SK-MEL-5 (cell line): ENCODE measurements around the gene TCHHL1. TPM values are rescaled to one million over a fixed set of nuclear protein-coding genes. Genes with fewer than 3 reads are reported as not detected.
"Not testable (repeated sequence)": the region's sequence is repeated elsewhere in the genome, so short reads cannot be mapped to it uniquely, and the experiment has no call there.

Source experiments
- DNase-seq: peaks from one replicate; pipeline ENCODE4 v3.0.0-alpha.2; 2016; ENCODE audit warnings: low read depth, low spot score
- in situ Hi-C: cut with HindIII; loops from 2 replicates; pipeline ENCODE4 v1.10.0; 2016; ENCODE audit warnings: low sequenced_read_pairs, high pct_unique_total_duplicates, low pct_unique_long_range_greater_than_20kb
- total RNA-seq: library from RNA; depleted of rRNA; stranded (reverse); fragments of >200 nt; shearing (Covaris generic); gene quantifications from 2 replicates; pipeline ENCODE4 v1.2.3, GENCODE V29; 2014

Gene TCHHL1
- total RNA-seq, 1 experiment from 2014 or later, result not detected

GRCh38 chr1:152107031-152107983, 18.4 kb upstream of the TCHHL1 start:
- in situ Hi-C loops, result no loop called here
- DNase-seq, result peak; percentile 71

DNA sequence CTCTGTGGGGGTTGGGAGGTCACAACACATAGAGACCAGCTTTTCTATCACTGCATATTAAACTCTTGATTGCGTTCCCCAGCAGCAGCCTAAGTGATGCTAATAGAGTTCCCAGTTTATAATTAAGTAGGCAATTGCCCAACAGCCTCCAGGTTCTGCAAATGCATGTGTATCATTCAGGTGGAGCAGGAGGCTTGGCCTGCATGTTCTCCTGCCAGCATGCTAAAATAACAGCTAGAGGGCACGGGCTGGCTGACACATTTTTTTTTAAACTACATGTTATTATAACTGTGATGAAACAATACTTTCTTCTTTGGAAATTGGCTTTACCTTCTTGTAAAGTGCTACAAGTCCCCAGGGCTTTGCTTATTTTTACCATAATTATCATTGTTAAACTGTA, 16.0 kb upstream of the TCHHL1 start:
- in situ Hi-C loops, result no loop called here
- no peak for DNase-seq

DNA sequence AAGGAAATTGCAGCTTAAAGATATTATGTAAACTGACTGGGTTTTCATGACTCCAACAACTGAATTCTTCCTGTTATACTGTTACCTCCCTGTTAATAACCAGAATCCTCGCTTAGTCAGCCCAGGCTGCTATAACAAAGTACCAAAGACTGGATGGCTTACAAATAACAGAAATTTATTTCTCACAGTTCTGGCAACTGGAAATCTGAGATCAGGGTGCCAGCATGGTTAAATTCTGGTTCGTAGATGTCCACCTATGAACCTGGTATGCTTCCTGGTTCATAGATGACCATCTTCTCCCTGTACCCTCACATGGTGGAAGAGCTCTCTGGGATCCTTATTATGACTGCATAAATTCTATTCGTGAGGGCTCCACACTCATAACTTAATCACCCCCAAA, 8.1 kb upstream of the TCHHL1 start:
- no peak for DNase-seq
- in situ Hi-C loops, result no loop called here

DNA sequence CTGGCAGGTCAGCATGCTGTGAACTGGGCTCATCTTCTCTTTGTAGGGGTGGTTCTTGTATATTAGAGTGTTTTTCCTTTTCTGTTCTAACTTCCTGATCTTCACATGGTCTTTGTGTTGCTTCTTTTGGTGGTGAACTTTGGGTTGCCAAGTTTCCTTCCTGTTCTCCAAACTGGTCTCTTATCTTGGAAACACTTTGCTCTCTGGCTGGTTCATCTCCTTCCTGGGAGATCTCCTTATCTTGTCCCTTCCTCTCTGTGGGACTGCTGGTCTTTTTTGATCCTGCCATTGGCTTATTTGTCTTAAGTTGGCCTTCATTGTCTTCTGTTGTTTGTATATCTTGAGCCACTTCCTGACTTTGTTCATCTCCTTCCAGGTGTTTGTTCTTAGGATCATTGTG, 2.1 kb downstream of the TCHHL1 start:
- no peak for DNase-seq
- in situ Hi-C loops, result no loop called here

DNA sequence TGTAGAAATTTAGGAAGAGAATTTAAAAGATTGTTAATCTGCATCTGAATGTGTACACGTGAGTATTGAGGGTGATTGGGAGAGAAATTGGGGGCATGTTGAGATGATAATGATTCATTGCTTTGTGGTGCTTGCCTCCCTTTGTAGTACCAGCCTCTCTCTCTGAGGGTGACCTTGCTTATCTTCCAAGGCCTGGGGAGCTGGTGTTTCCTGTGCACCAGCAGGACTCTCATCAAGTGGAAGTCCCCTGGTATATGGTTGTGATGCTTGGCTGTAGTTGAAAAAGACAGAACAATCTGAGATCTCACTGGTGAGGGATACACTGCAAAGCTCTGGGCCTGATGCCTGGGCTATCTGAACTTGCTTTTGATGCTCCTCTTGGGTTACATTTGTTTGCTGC, 4.0 kb downstream of the TCHHL1 start:
- DNase-seq, result no peak
- in situ Hi-C loops, result no loop called here

DNA sequence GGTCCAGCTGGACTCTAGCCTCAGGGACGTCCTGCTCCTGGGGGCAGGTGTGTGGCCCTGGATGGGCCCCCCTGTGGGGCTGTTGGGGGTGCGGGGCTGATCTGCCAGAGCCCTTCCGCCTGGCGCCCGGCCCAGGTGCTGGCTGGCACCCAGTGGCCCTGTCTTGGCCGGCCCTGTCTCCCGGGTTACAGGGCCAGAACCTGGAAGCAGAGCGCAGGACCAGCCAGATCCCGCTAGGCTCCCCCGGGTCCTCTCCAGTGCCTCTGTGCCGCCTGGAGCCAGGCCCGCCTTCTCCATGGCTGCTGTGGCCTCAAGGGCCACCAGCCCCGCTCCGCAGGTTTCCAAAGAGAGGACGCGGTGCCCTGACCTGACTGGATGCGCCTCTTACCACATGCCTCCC, 7.8 kb downstream of the TCHHL1 start:
- in situ Hi-C loops, DNase-seq: not testable (repeated sequence)

DNA sequence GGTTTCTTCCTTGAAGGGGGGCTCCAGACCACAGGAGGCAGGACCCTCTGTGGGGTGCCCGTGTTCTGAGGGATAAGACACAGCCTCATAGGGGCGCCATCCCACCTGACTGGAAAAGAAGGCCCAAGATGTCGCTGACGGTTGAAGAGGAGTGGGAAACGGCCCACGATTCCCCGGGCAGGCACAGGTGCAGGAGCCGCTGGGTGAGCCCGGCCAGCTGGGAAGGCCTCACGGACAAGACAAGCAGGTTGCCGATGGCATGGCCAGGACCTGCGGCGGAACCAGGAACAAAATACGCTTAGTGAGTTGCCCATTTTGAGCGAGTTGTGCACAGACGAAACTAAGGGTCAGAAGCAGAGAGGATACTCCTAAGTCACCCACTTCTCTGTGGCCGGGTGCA, 8.4 kb downstream of the TCHHL1 start:
- in situ Hi-C loops, result not testable (repeated sequence)

GRCh38 chr1:152078831-152079441, 9.9 kb downstream of the TCHHL1 start:
- no peak for DNase-seq
- in situ Hi-C loops, result no loop called here

More for the DNA sequence above, 8.4 kb downstream of the TCHHL1 start:
- not testable (repeated sequence) for DNase-seq

GRCh38 chr1:152072311-152072710, 16.6 kb downstream of the TCHHL1 start:
- in situ Hi-C loops, result no loop called here
- no peak for DNase-seq

- in situ Hi-C loops, result no loop called here
Observed at GRCh38 chr1:152071123-152071522, 17.7 kb downstream of the TCHHL1 start.

DNA sequence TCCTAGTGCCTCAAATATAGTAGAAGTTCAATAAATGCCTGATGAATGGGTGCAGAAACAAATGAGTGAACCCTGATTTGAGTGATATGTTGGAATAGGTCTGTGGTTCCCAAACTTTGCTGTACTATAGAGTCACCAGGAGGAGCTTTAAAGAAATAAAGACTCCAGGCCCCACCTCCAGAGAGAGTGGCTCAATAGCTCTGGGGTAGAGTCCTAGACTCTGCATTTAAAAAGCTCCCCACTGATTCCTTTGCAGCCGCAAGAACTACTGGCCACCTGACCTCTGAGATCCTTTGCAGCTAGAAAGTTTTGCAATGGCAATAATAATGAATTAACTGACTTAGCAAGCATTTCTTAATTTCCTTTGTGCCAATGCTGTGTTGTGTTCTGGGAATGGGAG, 20.9 kb downstream of the TCHHL1 start:
- in situ Hi-C loops, result no loop called here
- DNase-seq, result no peak

More at GRCh38 chr1:152071123-152071522, 17.7 kb downstream of the TCHHL1 start:
- no peak for DNase-seq

GRCh38 chr1:152067150-152067549, 21.7 kb downstream of the TCHHL1 start:
- DNase-seq, result no peak
- in situ Hi-C loops, result no loop called here

DNA sequence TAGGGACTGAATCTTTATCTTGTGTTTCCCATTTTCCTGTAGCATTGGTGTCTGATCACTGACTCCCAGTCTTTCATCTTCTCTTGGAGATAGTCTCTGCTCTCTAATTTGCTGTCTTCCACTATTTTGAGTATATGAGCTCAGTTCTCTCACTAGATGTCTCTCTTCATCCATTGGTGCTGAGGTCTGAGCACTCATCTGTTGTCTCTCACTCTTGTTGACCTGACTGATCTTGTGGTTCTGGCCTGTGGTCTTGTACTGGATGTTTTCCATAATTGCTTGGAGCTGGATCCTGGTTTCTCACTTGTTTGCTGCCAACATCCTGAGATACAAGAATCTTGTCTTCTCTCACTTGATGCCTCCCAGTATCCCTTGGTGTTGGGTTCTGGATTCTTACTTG, 26.9 kb downstream of the TCHHL1 start:
- no peak for DNase-seq
- in situ Hi-C loops, result no loop called here

GRCh38 chr1:152053375-152053774, 35.5 kb downstream of the TCHHL1 start:
- in situ Hi-C loops, result no loop called here
- DNase-seq, result no peak

DNA sequence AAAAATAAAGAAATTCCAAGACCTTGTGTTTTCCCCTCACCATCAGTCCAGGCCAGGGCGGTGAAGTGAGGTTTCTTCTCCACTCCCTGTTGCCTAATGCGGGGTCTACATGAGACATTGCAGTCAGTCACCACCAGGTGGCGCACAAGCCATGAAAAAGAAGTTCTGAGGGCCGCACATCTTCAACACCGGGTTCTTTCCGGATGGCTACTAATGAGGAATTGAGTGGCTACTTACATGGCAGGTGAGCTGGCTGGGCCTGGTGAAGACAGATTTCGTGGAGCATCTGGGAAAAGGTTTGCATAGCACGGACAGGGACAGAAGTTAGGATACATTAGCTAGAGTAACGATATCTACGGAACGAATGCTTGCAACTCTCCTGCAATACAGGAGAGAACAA, 36.3 kb downstream of the TCHHL1 start:
- in situ Hi-C loops, result no loop called here
- peak; percentile 91 for DNase-seq

- DNase-seq, result no peak
- in situ Hi-C loops, result no loop called here
Observed at GRCh38 chr1:152050886-152051675, 37.8 kb downstream of the TCHHL1 start.

DNA sequence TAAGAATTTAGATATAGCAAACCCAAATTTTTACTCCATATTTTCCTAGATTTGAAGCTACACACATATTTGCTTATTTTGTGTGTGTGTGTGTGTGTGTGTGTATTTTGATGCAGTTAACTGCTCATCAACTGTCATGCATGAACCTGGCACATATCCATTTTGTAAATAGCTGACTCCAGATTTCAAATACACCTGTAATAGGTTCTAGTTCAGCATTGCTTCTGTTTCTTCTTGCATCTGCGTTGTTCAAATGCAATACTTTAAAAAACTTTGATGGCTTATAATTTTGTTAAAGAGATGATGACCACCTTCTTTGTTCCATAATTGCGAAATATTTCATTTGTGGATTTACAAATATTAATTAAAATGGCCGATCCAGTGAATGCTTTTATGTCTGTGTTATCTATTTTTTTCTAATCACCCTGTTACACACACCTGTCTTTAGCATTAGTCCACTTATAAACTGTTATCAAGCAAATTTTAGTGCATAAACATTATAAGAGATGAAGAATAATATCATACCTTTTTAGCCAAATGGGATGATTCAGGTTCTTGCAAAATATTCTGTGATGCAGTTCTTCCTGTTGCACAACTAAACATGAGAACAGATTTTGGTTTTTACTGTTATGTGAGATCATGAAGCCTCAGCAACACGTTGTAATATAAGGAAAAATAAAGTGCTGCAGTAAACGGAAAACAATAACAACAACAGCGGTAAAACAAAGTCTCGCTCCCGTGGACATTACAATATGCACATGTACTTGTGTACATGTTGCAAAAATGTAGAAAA, 39.4 kb downstream of the TCHHL1 start:
- no peak for DNase-seq
- in situ Hi-C loops, result no loop called here
